ENCODE data around the gene HADHB. TPM values are rescaled to one million over a fixed set of nuclear protein-coding genes. Genes with fewer than 3 reads are reported as not detected.

HADHB gene
- total and polyA plus RNA-seq, 2 of the 13 experiments (the other 11 are each of a cell fraction or from before 2014, with no cell fraction given), result 112 to 238 TPM

GRCh38 chr2:26330114-26330549 lies 85.4 kb downstream of the HADHB start (continued):
- TF ChIP-seq ZSCAN21 (CRISPR knock-in tag; IDR thresholded peaks at IDR 0.05; ENCODE audit: borderline replicate concordance) (no peak), RNF2 (conservative IDR thresholded peaks at IDR 0.05; ENCODE audit: low read depth) (no peak), NKX3-1 (CRISPR knock-in tag; IDR thresholded peaks at IDR 0.05) (no peak), ELF3 (CRISPR knock-in tag; IDR thresholded peaks at IDR 0.05) (0 out of 2 replicates have a peak, but pooled peaks have one; percentile 48), HOXD1 (CRISPR knock-in tag; IDR thresholded peaks at IDR 0.05) (no peak), ZBTB4 (CRISPR knock-in tag; IDR thresholded peaks at IDR 0.05; ENCODE audit: borderline replicate concordance) (no peak), KMT2A (CRISPR knock-in tag; IDR thresholded peaks at IDR 0.05) (peak; percentile 27; the same call in 1 of the 2 replicates), ZNF616 (CRISPR knock-in tag; IDR thresholded peaks at IDR 0.05; ENCODE audit: low read depth) (no peak), SSRP1 (CRISPR knock-in tag; IDR thresholded peaks at IDR 0.05) (no peak), MEIS2 (CRISPR knock-in tag; IDR thresholded peaks at IDR 0.05) (no peak), ZNF788 (CRISPR knock-in tag; IDR thresholded peaks at IDR 0.05; ENCODE audit: borderline replicate concordance) (no peak), SALL1 (CRISPR knock-in tag; IDR thresholded peaks at IDR 0.05) (peak; percentile 62), NFYB (CRISPR knock-in tag; IDR thresholded peaks at IDR 0.05) (no peak), ZNF17 (CRISPR knock-in tag; IDR thresholded peaks at IDR 0.05) (no peak), ZFP36 (IDR thresholded peaks at IDR 0.05; ENCODE audit: borderline replicate concordance, low read depth, low read length, partially characterized antibody) (no peak), NR2F1 (CRISPR knock-in tag; IDR thresholded peaks at IDR 0.05) (no peak), DPF2 (CRISPR knock-in tag; IDR thresholded peaks at IDR 0.05; ENCODE audit: borderline replicate concordance, low read depth) (no peak), ZNF615 (CRISPR knock-in tag; IDR thresholded peaks at IDR 0.05; ENCODE audit: borderline replicate concordance) (no peak), ZSCAN22 (CRISPR knock-in tag; IDR thresholded peaks at IDR 0.05) (no peak), ZBTB39 (CRISPR knock-in tag; IDR thresholded peaks at IDR 0.05) (no peak; the same call in 1 of the 2 replicates), ZNF234 (CRISPR knock-in tag; conservative IDR thresholded peaks at IDR 0.05) (no peak), ZMYM4 (CRISPR knock-in tag; IDR thresholded peaks at IDR 0.05) (0 out of 2 replicates have a peak, but pooled peaks have one; percentile 34)
- TF ChIP-seq, protein P1, sequence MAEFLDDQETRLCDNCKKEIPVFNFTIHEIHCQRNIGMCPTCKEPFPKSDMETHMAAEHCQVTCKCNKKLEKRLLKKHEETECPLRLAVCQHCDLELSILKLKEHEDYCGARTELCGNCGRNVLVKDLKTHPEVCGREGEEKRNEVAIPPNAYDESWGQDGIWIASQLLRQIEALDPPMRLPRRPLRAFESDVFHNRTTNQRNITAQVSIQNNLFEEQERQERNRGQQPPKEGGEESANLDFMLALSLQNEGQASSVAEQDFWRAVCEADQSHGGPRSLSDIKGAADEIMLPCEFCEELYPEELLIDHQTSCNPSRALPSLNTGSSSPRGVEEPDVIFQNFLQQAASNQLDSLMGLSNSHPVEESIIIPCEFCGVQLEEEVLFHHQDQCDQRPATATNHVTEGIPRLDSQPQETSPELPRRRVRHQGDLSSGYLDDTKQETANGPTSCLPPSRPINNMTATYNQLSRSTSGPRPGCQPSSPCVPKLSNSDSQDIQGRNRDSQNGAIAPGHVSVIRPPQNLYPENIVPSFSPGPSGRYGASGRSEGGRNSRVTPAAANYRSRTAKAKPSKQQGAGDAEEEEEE (CRISPR knock-in tag; IDR thresholded peaks at IDR 0.05; ENCODE audit: borderline replicate concordance), result no peak
- TF ChIP-seq, protein P2, sequence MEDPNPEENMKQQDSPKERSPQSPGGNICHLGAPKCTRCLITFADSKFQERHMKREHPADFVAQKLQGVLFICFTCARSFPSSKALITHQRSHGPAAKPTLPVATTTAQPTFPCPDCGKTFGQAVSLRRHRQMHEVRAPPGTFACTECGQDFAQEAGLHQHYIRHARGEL (CRISPR knock-in tag; IDR thresholded peaks at IDR 0.05), result no peak
